ENCODE results near the gene EFS.

Gene EFS

DNA sequence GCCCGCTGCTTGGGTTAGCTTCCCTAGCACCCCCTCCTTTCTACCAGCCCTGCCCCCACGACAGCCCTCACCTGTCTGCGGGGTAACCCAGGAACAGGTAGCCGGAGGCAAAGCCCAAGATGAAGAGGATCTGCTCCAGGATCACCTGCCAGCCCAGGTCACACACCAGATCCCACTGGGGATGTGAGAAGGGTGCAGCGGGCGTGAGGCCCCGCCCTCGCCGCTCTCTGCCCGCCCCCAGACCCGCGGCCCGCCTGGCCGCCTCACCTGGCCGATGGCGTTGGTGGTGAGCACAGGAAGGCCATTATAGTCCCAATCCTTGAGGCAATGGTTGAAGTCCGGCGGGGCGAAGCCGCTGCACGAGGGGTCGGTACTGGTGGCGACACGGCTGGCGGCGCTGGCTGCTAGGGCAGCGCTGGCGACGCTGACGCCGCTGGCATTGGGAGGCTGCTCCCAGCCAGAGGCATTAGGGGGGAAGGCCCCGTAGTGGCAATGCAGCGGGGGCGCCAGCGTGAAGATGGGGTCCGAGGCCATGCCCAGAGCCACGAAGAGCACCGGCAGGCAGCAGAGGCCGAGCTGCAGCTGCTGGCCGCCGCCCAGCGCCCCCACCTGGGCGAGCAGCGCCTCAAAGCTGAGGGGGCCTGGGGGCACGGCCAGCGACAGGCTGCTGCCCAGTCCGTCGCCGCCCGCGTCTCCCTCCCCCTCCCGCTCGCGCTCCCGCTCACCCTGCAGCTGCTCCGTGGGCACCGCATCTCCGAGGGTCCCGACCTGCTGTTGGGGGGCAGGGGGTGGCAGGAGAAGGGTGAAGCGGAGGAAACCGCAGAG, 13.1 kb downstream of the EFS start:
- peak; percentile 55 for DNase-seq (ENCODE audit: insufficient read length, low spot score)

DNA sequence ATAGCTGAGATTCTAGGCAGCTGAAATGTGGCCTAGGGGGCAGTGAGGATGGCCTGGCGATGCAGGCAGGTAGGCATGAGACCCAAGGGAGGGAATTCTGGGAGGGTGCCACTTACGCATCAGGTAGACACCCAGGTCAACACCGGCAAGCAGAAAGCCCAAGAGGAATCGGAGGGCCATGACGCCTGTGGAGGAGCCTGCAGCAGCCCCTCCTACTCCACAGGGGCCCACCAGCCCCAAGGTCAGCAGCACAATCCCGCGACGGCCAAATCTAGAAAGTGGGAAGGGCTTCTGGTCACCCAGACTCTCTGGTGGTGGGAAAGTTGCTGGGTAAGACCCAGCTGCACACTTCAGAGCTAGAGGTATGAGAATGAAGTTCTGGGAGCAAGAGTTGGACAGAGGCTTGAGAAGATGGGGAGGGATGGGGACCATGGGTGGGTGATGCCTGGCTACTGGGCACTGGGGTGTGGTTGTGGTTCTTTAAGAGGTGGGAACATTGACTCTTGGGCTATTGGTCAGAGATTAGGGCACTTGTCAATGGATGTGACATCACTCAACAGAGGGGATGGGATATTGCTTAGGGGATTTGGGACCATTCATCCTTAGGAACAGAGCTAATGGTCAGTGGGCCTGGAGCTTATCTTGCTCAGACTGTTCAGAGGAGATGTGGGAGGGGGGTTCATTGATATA, 15.7 kb downstream of the EFS start:
- TF ChIP-seq, protein P1, sequence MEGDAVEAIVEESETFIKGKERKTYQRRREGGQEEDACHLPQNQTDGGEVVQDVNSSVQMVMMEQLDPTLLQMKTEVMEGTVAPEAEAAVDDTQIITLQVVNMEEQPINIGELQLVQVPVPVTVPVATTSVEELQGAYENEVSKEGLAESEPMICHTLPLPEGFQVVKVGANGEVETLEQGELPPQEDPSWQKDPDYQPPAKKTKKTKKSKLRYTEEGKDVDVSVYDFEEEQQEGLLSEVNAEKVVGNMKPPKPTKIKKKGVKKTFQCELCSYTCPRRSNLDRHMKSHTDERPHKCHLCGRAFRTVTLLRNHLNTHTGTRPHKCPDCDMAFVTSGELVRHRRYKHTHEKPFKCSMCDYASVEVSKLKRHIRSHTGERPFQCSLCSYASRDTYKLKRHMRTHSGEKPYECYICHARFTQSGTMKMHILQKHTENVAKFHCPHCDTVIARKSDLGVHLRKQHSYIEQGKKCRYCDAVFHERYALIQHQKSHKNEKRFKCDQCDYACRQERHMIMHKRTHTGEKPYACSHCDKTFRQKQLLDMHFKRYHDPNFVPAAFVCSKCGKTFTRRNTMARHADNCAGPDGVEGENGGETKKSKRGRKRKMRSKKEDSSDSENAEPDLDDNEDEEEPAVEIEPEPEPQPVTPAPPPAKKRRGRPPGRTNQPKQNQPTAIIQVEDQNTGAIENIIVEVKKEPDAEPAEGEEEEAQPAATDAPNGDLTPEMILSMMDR (IDR thresholded peaks at IDR 0.05; ENCODE audit: insufficient read depth, missing control alignments) = no peak
- DNase-seq (ENCODE audit: insufficient read length, low spot score) (no peak), FAIRE-seq (no peak)

More for the DNA sequence above, 13.1 kb downstream of the EFS start:
- FAIRE-seq = no peak
- TF ChIP-seq, protein P1 (IDR thresholded peaks at IDR 0.05; ENCODE audit: insufficient read depth, missing control alignments) = no peak

DNA sequence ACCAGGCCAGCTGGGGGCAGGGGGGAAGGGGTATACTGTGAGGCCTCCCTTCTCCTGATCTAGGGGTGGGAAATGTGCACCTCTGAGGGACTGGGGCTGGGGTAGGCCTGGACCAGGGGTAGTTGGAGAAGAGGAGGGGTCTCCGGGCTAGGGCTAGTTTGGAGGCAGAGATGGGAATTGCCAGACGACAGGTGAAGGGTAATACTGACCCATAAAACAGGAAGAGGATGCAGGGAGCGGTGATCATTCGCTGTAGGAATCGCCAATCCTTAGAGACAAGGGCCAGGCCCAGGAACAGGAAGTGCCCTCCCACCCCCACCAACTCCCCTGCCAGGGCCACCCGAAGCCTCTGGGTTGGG, 16.7 kb downstream of the EFS start:
- FAIRE-seq = no peak
- TF ChIP-seq, protein P1 (IDR thresholded peaks at IDR 0.05; ENCODE audit: insufficient read depth, missing control alignments) = no peak

DNA sequence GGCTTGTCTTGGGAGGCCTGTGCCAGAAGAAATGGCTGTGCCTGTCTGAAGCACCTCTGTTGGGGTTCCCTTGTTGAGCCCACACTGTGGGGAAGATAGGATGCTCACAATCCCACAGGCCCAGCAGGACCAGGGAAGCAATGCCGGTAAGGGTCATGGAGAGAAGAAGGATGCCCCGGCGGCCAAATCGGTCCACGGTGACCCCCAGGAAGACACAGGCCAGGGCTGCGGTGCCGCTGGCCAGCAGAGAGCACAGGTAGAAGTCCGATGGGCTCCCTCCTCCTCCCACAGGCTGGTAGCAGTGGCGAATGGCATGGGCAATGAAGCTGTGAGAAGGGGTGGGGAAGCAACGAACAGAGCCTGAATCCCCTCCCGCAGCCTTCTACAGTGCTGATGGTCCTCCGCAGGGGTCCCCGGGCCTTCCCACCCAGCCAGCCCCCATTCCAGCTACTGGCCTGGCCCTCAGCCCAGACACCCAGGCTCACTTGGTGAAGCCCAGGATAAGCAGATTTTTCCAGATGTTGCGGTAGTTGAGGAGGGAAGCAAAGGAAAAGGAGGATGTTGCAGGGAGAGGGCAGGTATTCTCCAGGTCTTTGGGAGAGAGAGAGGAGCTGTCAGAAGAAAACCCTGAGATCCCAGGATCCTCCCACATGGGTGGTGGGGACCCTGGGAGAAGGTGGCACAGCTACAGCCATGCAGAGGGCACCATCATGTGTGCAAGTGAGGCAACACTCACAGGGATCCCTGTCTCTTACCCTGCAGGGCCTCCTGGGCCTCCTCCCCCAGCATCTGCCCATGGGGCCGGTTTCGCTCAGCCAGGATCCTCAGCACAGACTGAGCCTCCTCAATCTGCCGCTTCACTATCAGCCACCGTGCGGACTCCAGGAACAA, 17.3 kb downstream of the EFS start:
- TF ChIP-seq, protein P1 (IDR thresholded peaks at IDR 0.05; ENCODE audit: insufficient read depth, missing control alignments) = no peak
- FAIRE-seq (no peak), DNase-seq (ENCODE audit: insufficient read length, low spot score) (no peak)

More for the DNA sequence above, 16.7 kb downstream of the EFS start:
- DNase-seq (ENCODE audit: insufficient read length, low spot score) = no peak

DNA sequence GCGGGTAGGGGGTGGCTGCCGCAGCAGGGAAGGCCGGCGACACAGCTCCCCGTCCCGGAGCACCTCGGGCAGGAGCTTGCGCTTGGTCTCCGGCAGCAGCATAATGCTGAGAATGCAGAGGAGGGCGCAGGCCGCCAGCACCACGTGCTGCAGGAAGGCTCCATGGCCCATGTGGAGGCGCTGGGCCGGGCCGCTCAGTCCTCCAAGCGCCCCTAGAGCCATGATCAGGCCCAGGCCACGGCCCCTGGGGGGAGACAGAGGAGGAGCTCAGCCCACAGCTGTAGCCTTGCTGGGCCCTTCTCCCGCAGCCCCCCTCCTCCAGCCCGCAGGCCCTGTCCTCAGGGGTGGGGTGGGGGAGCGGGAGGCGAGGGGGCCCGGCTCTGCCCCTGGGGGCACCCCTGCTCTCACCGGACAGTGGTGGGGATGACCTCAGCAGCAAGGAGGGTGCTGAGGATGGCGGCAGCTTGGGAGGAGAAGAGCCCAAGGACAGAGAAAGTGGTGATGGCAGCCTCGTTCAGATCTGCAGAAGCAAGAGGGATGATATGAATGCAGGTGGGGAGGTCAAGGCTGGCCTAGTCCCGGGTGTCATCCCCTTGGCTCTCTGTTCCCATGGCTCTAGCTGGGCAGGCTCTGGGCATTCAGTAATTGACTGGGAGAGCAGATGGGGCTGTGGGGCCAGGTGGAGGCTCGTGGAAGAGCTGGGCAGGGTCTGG, 18.1 kb downstream of the EFS start:
- FAIRE-seq = no peak
- no peak for DNase-seq (ENCODE audit: insufficient read length, low spot score)
- TF ChIP-seq, protein P1 (IDR thresholded peaks at IDR 0.05; ENCODE audit: insufficient read depth, missing control alignments) = no peak

DNA sequence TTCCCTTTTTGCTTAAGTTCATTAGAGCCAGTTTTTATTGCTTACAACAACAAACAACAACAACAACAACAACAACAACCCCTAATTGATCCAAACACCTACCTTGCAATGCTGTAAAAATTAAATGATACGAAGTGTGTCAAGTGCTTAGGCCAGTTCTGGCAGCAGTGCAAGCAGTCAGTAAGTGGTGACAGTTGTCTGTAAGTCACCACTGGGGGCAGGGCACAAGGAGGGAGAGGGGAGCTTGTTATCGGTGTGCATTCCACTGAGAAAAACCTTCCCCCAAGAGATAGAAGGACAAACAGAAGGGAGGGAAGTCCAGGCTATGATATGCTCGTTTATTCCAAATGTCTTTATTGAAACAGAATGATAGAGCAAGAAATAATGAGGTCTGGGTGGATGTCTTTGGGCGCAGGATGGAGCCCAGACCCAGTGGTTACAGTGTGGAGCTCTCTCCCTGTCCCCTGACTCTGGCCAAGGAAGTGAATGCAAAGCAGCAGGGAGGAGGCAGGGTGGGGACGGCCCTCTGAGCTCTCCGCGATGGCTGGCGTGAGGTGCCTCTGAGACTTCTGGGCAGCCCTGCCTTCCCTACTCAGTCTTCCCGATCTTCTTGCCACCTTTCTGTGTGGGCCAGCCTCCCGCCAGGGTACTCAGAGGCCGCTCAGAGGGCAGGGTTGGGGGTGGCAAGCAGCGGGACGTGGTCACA, 18.8 kb downstream of the EFS start:
- TF ChIP-seq, protein P1 (IDR thresholded peaks at IDR 0.05; ENCODE audit: insufficient read depth, missing control alignments) = no peak
- DNase-seq (ENCODE audit: insufficient read length, low spot score) = no peak
- FAIRE-seq = no peak

Measured in D721Med (cell line).